GM12801 (cell line): Measurements from ENCODE around the gene PDXK.

Experiments
- CTCF ChIP-seq: IDR thresholded peaks from one replicate; pipeline ENCODE4 v1.5.1; 2011; ENCODE audit warnings: control low read depth; ENCODE audit not compliant: insufficient read length; ENCODE audit errors: extremely low read depth

The PDXK gene

GRCh38 chr21:43691801-43692200 is 27.1 kb upstream of the PDXK start:
- no peak for TF ChIP-seq CTCF

GRCh38 chr21:43692949-43693348 is 26.0 kb upstream of the PDXK start:
- no peak for TF ChIP-seq CTCF

DNA sequence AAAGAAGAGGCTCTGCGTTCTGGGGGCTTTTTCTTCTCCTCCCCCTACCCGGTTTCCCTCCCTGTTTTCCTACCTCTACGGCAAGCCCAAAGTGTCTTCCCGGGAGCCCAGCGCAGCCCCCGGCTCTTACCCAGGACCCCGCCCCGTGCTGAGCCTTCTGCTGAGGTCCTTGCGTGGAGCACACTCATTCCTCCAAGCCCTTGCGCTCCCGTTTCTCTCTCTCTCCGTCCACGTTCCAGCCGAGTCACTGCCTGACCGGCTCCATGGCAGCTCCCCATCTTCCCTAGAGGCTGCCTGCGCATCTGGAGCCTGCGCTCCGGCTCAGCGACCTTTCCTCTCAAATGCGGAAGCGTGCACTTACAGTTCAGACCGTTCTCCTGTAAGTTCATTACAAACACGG is 24.9 kb upstream of the PDXK start:
- no peak for TF ChIP-seq CTCF

DNA sequence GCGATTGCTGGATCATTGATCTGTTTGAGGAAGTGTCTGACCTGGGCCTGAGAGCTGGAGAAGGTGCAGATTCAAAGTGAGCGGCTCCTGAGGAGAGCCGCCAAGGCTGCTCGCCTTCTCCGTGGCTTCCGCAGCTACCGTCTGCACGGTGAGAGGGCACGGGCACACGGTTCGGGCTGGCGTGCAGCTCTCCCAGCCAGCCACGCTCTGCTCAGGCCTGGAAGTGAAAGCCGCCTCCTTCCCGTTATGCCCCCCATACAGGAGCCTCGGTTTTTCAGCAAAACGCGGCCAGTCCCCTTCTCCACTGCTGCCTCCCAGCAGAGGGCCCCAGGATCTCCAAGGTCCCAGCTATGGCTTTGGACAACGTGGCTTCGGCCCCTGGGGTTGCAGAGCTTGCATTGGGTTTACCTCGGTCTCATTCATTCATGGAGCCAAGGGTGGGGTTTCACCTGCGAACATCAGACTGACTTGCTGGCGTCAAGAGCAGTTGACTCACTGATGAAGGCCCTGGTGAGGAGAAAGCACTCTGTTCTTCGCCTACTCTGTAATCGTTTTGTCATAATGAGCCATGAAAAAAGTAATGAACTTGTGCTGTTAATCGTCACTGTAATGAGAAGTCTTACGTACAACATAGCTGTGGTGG is 24.4 kb upstream of the PDXK start:
- TF ChIP-seq CTCF = no peak

DNA sequence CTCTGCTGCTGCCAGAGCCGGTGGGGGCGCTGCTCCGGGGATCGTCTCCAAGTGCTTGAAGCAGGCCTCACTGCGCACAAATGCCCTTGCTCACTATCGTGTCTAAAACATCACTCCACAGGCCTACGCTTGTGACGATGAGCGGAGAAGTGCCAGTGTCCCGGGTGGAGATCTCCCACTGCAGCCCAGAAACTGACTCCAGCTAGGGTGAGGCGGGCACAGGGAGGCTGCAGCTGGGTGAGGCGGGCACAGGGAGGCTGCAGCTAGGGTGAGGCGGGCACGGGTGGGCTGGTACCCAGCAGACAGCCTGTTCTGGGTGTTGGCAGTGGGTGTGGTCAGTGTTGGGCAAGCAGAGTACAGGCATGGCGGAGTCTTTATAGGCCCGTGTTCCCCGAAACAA is 22.7 kb upstream of the PDXK start:
- TF ChIP-seq CTCF = no peak

DNA sequence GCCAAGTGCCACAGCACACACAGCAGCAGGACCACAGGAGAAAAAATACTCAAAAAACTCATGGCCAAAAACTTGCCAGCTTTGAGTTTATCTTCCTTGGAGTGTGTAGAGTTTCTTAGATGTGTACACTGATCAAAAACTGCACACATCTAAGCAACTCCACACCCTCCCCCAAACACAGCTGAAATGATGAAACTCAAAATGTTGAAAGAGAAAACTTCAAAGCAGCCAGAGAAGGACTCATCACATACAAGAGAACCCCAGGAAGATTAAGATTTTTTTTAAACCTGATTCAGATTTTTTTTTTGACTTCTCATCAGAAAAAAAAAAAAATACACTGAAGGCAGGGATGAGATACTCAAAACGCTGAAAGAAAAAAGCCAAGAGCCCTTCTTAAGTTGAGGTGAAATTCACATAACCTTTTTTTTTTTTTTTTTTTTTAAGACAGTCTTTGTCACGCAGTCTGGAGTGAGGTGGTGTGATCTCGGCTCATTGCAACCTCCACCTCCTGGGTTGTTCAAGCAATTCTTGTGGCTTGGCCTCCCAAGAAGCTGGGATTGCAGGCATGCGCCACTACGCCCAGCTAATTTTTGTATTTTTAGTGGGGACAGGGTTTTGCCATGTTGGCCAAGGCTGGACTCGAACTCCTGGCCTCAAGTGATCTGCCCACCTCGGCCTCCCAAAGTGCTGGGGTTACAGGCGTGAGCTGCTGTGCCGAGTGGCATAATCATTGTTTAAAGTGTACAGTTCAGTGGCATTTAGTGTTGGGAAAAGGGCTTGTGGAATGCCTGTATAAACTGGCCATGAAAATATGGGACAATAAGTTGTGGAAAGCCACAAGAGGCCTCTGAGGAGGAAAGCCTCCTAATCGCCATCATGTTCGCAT is 20.9 kb upstream of the PDXK start:
- no peak for TF ChIP-seq CTCF

DNA sequence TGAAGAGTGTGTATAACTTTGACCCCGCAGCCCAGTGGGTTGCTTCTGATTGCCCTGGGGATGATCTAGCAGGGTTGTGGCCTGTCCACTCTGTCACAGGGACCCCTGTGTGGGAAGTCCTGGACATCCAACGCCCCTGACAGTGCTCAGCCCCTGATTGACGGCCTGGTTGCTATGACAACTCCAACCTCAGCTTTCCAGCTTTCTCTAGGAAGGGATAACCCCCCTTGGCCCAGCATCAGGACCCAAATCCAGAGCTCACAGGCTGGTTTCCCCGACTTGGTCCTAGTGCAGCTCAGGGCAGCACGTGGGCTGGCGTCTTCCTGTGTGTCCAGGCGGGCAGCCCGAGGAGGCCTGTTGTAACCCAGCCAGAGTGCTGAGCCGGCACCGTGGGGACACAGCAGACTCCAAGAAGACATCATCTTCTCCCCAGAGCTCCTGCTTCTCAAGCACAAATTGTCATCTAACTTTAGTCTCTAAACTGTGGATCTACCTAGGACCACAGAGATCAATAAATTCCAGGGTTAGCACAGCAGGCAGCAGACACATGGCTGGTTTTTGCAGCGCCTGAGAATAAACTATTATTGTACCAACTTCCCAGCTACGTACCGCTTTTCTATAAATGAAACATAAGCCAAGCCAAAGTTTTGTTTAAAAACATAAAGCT is 18.9 kb upstream of the PDXK start:
- no peak for TF ChIP-seq CTCF
